SK-MEL-5 (cell line): Measurements from ENCODE around the gene HGFAC. TPM values are rescaled to one million over a fixed set of nuclear protein-coding genes. Genes with fewer than 3 reads are reported as not detected.

Experiments
- DNase-seq: peaks from one replicate; pipeline ENCODE4 v3.0.0-alpha.2; 2016; ENCODE audit warnings: low read depth, low spot score
- in situ Hi-C: cut with HindIII; loops from 2 replicates; pipeline ENCODE4 v1.10.0; 2016; ENCODE audit warnings: low sequenced_read_pairs, high pct_unique_total_duplicates, low pct_unique_long_range_greater_than_20kb
- total RNA-seq: library from RNA; depleted of rRNA; stranded (reverse); fragments of >200 nt; shearing (Covaris generic); gene quantifications from 2 replicates; pipeline ENCODE4 v1.2.3, GENCODE V29; 2014; rRNA removed

HGFAC gene
- total RNA-seq, 1 experiment from 2014 or later: not detected

DNA sequence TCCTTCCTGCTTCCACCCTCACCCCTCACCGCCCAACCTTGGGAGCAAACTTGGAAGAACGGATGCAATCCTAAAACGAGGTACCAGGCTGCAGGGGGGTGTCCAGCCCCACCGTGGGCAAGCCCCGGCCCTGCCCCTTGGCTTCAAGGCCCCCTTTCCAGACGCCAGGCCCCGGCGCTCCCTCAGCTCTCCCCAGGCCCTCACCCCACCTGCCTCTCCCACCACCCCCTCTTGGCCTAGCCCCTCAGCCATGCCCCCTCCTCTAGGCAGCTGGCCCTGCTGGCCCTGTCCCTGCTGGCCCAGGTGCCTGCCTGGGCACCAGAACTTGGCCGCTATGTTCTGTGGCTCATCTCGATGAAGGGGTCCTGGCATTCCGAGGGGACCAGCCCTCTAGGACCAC is 56.6 kb downstream of the HGFAC start:
- in situ Hi-C loops: no loop called here

More for the DNA sequence above, 56.6 kb downstream of the HGFAC start:
- DNase-seq: no peak

Other genes with a start within 250 kb of the HGFAC start
- gene MSANTD1, start 192.8 kb upstream of the HGFAC start, total RNA-seq: 0.11 TPM in 1 of 2 replicates, not detected in the other
- 3.9 and 4.8 TPM in 2 replicates for gene RGS12, start 148.9 kb upstream of the HGFAC start, total RNA-seq
- not detected in 2 replicates for gene DOK7, start 21.3 kb downstream of the HGFAC start, total RNA-seq
- gene LRPAP1, start 90.5 kb downstream of the HGFAC start, total RNA-seq: 528 and 584 TPM in 2 replicates